ENCODE results near the gene ZFAND3. TPM values are rescaled to one million over a fixed set of nuclear protein-coding genes. Genes with fewer than 3 reads are reported as not detected.

The ZFAND3 gene
- total and polyA plus RNA-seq, 2 experiments from 2014 or later, result 16.9 to 28.2 TPM

DNA sequence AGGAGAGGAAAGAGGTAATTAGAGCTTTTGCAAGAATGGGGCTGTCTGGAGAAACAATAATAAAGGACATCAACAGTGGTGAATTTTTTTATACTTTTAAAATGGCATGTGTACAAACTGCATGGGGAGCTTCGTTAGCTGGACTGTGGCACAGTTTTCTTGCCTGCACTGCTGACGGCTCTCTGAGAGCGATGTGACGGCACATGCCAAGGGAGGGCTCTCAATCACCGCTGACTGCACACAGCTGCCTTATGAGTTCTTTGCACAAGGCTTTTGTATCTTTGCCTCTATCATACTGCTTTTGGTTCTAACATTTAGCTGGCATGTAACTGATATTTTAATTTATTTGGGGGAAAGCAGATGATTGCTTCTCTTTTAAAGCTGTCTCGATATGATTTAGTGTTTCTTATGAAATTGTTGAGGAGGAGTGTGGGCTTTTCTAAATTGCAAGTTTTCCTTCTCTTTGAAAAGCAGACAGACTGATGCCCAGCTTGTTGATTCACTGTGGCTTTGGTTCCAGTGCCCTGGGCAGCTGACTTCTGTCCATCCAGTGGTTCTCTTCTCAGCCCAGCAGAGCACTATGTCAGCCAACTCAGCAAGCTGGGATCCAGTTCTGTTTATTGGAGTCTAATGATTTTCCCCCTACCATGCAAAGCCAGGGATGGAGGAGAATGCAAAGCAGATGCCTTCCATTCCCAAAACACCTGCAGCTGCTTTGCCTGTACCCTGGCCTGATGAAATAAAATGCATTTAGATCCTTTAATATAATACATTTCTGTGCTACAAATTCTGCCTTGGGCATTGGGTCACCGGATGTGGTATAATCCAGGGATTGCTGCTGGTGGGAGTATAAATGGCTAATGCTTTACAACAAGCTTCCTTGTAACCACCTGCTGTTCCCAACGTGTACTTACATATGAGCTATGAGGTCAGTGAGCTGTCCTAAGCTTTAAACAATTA lies 323.9 kb downstream of the ZFAND3 start:
- Mint-ChIP-seq H3K27ac (no peak overlapping the region; the same call in 1 of the 2 replicates), H3K36me3 (ENCODE audit: low read depth) (peaks cover 3% of the 10 kb centered on the region; the same call in 1 of the 3 replicates), H3K4me3 (no peak overlapping the region), H3K9me3 (no peaks in the 10 kb centered on the region), H3K4me1 (peaks cover 75% of the 10 kb centered on the region), H3K27me3 (ENCODE audit: insufficient read depth, low read depth, poor library complexity) (peaks cover 7% of the 10 kb centered on the region)
- H3F3A ChIP-seq (replicated peaks; ENCODE audit: low read depth), result no peaks in the 10 kb centered on the region
- no peaks in the 10 kb centered on the region for H3K36me3 ChIP-seq (ENCODE audit: insufficient read depth)
- H3K27ac ChIP-seq (ENCODE audit: low read depth), result no peak overlapping the region
- H3K9me2 ChIP-seq (ENCODE audit: insufficient read depth), result 0 out of 2 replicates have a peak, but pooled peaks cover 3% of the 10 kb centered on the region
- no peak for TF ChIP-seq ZNF114 (CRISPR knock-in tag; IDR thresholded peaks at IDR 0.05)
- TF ChIP-seq, protein P1, sequence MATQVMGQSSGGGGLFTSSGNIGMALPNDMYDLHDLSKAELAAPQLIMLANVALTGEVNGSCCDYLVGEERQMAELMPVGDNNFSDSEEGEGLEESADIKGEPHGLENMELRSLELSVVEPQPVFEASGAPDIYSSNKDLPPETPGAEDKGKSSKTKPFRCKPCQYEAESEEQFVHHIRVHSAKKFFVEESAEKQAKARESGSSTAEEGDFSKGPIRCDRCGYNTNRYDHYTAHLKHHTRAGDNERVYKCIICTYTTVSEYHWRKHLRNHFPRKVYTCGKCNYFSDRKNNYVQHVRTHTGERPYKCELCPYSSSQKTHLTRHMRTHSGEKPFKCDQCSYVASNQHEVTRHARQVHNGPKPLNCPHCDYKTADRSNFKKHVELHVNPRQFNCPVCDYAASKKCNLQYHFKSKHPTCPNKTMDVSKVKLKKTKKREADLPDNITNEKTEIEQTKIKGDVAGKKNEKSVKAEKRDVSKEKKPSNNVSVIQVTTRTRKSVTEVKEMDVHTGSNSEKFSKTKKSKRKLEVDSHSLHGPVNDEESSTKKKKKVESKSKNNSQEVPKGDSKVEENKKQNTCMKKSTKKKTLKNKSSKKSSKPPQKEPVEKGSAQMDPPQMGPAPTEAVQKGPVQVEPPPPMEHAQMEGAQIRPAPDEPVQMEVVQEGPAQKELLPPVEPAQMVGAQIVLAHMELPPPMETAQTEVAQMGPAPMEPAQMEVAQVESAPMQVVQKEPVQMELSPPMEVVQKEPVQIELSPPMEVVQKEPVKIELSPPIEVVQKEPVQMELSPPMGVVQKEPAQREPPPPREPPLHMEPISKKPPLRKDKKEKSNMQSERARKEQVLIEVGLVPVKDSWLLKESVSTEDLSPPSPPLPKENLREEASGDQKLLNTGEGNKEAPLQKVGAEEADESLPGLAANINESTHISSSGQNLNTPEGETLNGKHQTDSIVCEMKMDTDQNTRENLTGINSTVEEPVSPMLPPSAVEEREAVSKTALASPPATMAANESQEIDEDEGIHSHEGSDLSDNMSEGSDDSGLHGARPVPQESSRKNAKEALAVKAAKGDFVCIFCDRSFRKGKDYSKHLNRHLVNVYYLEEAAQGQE (IDR thresholded peaks at IDR 0.05; ENCODE audit: unreplicated experiment), result no peak
- no peak for TF ChIP-seq JUNB (IDR thresholded peaks at IDR 0.05; ENCODE audit: unreplicated experiment)
- TF ChIP-seq, protein P2, sequence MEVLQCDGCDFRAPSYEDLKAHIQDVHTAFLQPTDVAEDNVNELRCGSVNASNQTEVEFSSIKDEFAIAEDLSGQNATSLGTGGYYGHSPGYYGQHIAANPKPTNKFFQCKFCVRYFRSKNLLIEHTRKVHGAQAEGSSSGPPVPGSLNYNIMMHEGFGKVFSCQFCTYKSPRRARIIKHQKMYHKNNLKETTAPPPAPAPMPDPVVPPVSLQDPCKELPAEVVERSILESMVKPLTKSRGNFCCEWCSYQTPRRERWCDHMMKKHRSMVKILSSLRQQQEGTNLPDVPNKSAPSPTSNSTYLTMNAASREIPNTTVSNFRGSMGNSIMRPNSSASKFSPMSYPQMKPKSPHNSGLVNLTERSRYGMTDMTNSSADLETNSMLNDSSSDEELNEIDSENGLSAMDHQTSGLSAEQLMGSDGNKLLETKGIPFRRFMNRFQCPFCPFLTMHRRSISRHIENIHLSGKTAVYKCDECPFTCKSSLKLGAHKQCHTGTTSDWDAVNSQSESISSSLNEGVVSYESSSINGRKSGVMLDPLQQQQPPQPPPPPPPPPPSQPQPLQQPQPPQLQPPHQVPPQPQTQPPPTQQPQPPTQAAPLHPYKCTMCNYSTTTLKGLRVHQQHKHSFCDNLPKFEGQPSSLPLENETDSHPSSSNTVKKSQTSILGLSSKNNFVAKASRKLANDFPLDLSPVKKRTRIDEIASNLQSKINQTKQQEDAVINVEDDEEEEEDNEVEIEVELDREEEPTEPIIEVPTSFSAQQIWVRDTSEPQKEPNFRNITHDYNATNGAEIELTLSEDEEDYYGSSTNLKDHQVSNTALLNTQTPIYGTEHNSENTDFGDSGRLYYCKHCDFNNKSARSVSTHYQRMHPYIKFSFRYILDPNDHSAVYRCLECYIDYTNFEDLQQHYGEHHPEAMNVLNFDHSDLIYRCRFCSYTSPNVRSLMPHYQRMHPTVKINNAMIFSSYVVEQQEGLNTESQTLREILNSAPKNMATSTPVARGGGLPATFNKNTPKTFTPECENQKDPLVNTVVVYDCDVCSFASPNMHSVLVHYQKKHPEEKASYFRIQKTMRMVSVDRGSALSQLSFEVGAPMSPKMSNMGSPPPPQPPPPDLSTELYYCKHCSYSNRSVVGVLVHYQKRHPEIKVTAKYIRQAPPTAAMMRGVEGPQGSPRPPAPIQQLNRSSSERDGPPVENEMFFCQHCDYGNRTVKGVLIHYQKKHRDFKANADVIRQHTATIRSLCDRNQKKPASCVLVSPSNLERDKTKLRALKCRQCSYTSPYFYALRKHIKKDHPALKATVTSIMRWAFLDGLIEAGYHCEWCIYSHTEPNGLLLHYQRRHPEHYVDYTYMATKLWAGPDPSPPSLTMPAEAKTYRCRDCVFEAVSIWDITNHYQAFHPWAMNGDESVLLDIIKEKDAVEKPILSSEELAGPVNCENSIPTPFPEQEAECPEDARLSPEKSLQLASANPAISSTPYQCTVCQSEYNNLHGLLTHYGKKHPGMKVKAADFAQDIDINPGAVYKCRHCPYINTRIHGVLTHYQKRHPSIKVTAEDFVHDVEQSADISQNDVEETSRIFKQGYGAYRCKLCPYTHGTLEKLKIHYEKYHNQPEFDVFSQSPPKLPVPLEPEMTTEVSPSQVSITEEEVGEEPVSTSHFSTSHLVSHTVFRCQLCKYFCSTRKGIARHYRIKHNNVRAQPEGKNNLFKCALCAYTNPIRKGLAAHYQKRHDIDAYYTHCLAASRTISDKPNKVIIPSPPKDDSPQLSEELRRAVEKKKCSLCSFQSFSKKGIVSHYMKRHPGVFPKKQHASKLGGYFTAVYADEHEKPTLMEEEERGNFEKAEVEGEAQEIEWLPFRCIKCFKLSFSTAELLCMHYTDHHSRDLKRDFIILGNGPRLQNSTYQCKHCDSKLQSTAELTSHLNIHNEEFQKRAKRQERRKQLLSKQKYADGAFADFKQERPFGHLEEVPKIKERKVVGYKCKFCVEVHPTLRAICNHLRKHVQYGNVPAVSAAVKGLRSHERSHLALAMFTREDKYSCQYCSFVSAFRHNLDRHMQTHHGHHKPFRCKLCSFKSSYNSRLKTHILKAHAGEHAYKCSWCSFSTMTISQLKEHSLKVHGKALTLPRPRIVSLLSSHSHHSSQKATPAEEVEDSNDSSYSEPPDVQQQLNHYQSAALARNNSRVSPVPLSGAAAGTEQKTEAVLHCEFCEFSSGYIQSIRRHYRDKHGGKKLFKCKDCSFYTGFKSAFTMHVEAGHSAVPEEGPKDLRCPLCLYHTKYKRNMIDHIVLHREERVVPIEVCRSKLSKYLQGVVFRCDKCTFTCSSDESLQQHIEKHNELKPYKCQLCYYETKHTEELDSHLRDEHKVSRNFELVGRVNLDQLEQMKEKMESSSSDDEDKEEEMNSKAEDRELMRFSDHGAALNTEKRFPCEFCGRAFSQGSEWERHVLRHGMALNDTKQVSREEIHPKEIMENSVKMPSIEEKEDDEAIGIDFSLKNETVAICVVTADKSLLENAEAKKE (CRISPR knock-in tag; IDR thresholded peaks at IDR 0.05), result no peak
- H2AFZ ChIP-seq, result no peak overlapping the region
- DNase-seq (ENCODE audit: low spot score) (no peak), ATAC-seq (no peak)
- H3K4me2 ChIP-seq, result no peak overlapping the region
- H4K20me1 ChIP-seq (replicated peaks; ENCODE audit: insufficient read depth), result peaks cover 3% of the 10 kb centered on the region; the same call in 1 of the 2 replicates
- H3K4me3 ChIP-seq, result no peak overlapping the region
- H3K79me2 ChIP-seq (replicated peaks; ENCODE audit: insufficient read depth), result peaks cover 11% of the 10 kb centered on the region
- peaks cover 43% of the 10 kb centered on the region for H3K4me1 ChIP-seq (ENCODE audit: insufficient read depth)
- H3K27me3 ChIP-seq (ENCODE audit: insufficient read depth), result no peaks in the 10 kb centered on the region

Measured in GM23338 (cell line).